Panc1 (cell line): Measurements from ENCODE around the gene B4GALT2. TPM values are rescaled to one million over a fixed set of nuclear protein-coding genes. Genes with fewer than 3 reads are reported as not detected.

Experiments
- ATAC-seq: fragments of 200-7000 bp; cut with Tn5 transposase; 2 replicates; pipeline ENCODE4 v1.9.1; 2020; ENCODE audit warnings: mild to moderate bottlenecking, moderate library complexity
- BruUV-seq: library from RNA; stranded (reverse); fragments of 400-500 nt; replicated peaks from 2 replicates; lab custom pipeline; 2021; lab: Mats Ljungman, UMichigan
- CTCF ChIA-PET: fragments of 300-600 bp; sonication (Branson Sonifier 250); formaldehyde crosslinking; loops from one replicate; lab custom pipeline; 2022; ENCODE audit warnings: antibody characterized with exemption; lab: Charles Lee
- POLR2A ChIA-PET: fragments of 300-600 bp; sonication (Branson Sonifier 250); formaldehyde crosslinking; loops from one replicate; lab custom pipeline; 2022; ENCODE audit warnings: antibody characterized with exemption; lab: Charles Lee
- DNase-seq: peaks from one replicate; pipeline ENCODE4 v3.0.0-alpha.2; 2010; ENCODE audit warnings: low read depth, low spot score
- H3K27ac ChIP-seq: 2 replicates; pipeline ENCODE4 v1.5.1; 2011; ENCODE audit warnings: mild to moderate bottlenecking, low read length, inconsistent platforms
- H3K27me3 ChIP-seq: fragments of 200-500 bp; sonication (Bioruptor generic); 2 replicates; pipeline ENCODE4 v1.6.0; 2014; ENCODE audit warnings: low read length, inconsistent platforms; ENCODE audit not compliant: control insufficient read depth, insufficient read depth
- H3K36me3 ChIP-seq: fragments of 200-500 bp; sonication (Bioruptor generic); 2 replicates; pipeline ENCODE4 v1.5.1; 2014; ENCODE audit warnings: inconsistent platforms, mild to moderate bottlenecking, low read length, moderate library complexity; ENCODE audit not compliant: control insufficient read depth, insufficient read depth
- H3K4me1 ChIP-seq: 2 replicates; pipeline ENCODE4 v1.5.1; 2011; ENCODE audit warnings: inconsistent platforms, mild to moderate bottlenecking, low read length, moderate library complexity; ENCODE audit not compliant: control insufficient read depth, insufficient read depth
- H3K4me3 ChIP-seq, 2 experiments: 2 replicates each; pipeline ENCODE4 v1.5.1; 2011 to 2012; ENCODE audit warnings: low read depth in 2 of 2, low read length in 2 of 2, mild to moderate bottlenecking in 2 of 2, inconsistent platforms in 1 of 2, moderate library complexity in 1 of 2
- H3K9me3 ChIP-seq: fragments of 200-500 bp; sonication (Bioruptor generic); 2 replicates; pipeline ENCODE4 v1.5.1; 2014; ENCODE audit warnings: low read depth, mild to moderate bottlenecking, inconsistent platforms, low read length, moderate library complexity; ENCODE audit not compliant: control insufficient read depth, insufficient read depth
- POLR2AphosphoS5 ChIP-seq: IDR thresholded peaks from 2 replicates; pipeline ENCODE4 v1.6.1; 2012; ENCODE audit warnings: mild to moderate bottlenecking, low read depth, low read length, moderate library complexity
- SIN3A ChIP-seq: IDR thresholded peaks from 2 replicates; pipeline ENCODE4 v1.6.1; 2012; ENCODE audit warnings: low read depth, mild to moderate bottlenecking, low read length, moderate library complexity, borderline replicate concordance; ENCODE audit not compliant: insufficient read depth
- TCF7L2 ChIP-seq: IDR thresholded peaks from 2 replicates; pipeline ENCODE4 v1.6.1; 2011; ENCODE audit warnings: mild to moderate bottlenecking, low read depth, low read length, inconsistent platforms
- in situ Hi-C: cut with HindIII; loops from 2 replicates; pipeline ENCODE4 v1.10.0; 2016; ENCODE audit warnings: low sequenced_read_pairs, low pct_unique_long_range_greater_than_20kb
- intact Hi-C: fragments of 100-400 bp; cut with micrococcal nuclease; formaldehyde crosslinking; loops from one replicate; pipeline ENCODE4 v1.10.0; 2022; ENCODE audit not compliant: unreplicated experiment
- total RNA-seq: library from RNA; stranded (reverse); gene quantifications from one replicate; pipeline ENCODE4 v1.2.1, GENCODE V29; 2021; ENCODE audit not compliant: unreplicated experiment
- TF ChIP-seq, protein P1 (sequence below): fragments of 450-650 bp; IDR thresholded peaks from 2 replicates; pipeline ENCODE4 v1.5.1; 2017; ENCODE audit warnings: mild to moderate bottlenecking
- TF ChIP-seq, protein P2 (sequence below), 2 experiments: IDR thresholded peaks; 2 replicates each; pipeline ENCODE4 v1.6.1; 2011 to 2012; ENCODE audit warnings: low read depth in 2 of 2, control low read depth in 1 of 2, low read length in 1 of 2, mild to moderate bottlenecking in 1 of 2, moderate library complexity in 1 of 2; ENCODE audit not compliant: insufficient read depth in 1 of 2

Gene B4GALT2
- total RNA-seq, 1 experiment from 2014 or later: 90.1 TPM

DNA sequence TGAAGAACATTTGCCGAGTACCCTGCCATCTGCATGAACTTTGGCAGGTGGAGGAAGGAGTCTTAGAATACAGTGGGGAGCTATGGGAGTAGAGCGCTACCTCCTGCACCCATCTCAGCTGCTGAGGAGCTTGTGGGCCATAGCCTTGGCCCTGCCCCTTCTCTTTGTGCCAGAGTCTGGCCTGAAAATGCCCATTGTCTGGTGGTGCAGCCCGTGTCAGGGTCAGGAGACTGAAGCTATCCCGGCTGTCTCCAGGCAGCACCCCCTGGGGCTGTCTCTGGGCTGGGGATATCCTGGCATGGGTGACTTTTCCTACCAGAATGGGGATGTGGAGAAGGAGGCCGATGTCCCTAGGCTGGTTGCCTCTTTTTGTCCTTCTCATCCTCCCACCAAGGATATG, 25.0 kb upstream of the B4GALT2 start:
- POLR2A ChIA-PET: no interaction called here
- in situ Hi-C loops (no loop called here), intact Hi-C loops (no loop called here)
- Histone ChIP-seq H3K36me3 (no peaks in the 10 kb centered on the region), H3K27me3 (no peaks in the 10 kb centered on the region), H3K4me3 (no peak overlapping the region), H3K27ac (no peak overlapping the region), H3K4me1 (no peaks in the 10 kb centered on the region), H3K9me3 (no peaks in the 10 kb centered on the region)
- CTCF ChIA-PET: interaction anchor here (0.6 kb wide), 1 partner anchor 83 kb away, joined by 3 read pairs; no protein-coding TSS in a partner anchor
- ATAC-seq: no peak
- TF ChIP-seq, protein P1, sequence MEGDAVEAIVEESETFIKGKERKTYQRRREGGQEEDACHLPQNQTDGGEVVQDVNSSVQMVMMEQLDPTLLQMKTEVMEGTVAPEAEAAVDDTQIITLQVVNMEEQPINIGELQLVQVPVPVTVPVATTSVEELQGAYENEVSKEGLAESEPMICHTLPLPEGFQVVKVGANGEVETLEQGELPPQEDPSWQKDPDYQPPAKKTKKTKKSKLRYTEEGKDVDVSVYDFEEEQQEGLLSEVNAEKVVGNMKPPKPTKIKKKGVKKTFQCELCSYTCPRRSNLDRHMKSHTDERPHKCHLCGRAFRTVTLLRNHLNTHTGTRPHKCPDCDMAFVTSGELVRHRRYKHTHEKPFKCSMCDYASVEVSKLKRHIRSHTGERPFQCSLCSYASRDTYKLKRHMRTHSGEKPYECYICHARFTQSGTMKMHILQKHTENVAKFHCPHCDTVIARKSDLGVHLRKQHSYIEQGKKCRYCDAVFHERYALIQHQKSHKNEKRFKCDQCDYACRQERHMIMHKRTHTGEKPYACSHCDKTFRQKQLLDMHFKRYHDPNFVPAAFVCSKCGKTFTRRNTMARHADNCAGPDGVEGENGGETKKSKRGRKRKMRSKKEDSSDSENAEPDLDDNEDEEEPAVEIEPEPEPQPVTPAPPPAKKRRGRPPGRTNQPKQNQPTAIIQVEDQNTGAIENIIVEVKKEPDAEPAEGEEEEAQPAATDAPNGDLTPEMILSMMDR: no peak
- no peak for TF ChIP-seq POLR2AphosphoS5
- TF ChIP-seq, protein P2, sequence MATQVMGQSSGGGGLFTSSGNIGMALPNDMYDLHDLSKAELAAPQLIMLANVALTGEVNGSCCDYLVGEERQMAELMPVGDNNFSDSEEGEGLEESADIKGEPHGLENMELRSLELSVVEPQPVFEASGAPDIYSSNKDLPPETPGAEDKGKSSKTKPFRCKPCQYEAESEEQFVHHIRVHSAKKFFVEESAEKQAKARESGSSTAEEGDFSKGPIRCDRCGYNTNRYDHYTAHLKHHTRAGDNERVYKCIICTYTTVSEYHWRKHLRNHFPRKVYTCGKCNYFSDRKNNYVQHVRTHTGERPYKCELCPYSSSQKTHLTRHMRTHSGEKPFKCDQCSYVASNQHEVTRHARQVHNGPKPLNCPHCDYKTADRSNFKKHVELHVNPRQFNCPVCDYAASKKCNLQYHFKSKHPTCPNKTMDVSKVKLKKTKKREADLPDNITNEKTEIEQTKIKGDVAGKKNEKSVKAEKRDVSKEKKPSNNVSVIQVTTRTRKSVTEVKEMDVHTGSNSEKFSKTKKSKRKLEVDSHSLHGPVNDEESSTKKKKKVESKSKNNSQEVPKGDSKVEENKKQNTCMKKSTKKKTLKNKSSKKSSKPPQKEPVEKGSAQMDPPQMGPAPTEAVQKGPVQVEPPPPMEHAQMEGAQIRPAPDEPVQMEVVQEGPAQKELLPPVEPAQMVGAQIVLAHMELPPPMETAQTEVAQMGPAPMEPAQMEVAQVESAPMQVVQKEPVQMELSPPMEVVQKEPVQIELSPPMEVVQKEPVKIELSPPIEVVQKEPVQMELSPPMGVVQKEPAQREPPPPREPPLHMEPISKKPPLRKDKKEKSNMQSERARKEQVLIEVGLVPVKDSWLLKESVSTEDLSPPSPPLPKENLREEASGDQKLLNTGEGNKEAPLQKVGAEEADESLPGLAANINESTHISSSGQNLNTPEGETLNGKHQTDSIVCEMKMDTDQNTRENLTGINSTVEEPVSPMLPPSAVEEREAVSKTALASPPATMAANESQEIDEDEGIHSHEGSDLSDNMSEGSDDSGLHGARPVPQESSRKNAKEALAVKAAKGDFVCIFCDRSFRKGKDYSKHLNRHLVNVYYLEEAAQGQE (IDR thresholded peaks at IDR 0.05; ENCODE audit: insufficient read depth in 1 of 2, low read depth in 2 of 2, low read length in 1 of 2): no peak
- TF ChIP-seq SIN3A: no peak
- TF ChIP-seq TCF7L2: no peak
- no TSS peak for BruUV-seq
- DNase-seq: no peak

DNA sequence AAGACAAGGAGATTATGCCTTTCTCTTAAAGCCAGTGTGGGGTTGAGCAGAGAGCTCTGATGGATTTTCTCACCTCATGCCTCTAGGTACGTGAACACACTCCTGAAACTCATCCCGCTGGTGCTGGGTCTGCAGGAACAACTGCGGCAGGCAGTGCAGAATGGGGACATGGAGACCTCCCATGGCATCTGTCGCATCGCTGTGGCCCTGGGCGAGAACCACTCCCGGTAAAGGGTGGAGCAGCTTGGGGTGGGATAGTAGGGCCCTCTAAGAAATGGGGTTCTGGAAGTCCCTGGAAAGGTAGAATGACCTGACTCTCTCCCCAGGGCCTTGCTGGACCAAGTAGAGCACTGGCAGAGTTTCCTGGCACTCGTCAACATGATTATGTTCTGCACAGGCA, 22.8 kb upstream of the B4GALT2 start:
- Histone ChIP-seq H3K36me3 (peaks cover 3% of the 10 kb centered on the region), H3K27ac (no peak overlapping the region), H3K9me3 (no peaks in the 10 kb centered on the region), H3K4me1 (no peaks in the 10 kb centered on the region), H3K4me3 (no peak overlapping the region), H3K27me3 (no peaks in the 10 kb centered on the region)
- in situ Hi-C loops: no loop called here
- ChIA-PET CTCF (no interaction called here), POLR2A (no interaction called here)
- no TSS peak for BruUV-seq
- TF ChIP-seq POLR2AphosphoS5: no peak
- TF ChIP-seq, protein P2 (IDR thresholded peaks at IDR 0.05; ENCODE audit: insufficient read depth in 1 of 2, low read depth in 2 of 2, low read length in 1 of 2): no peak
- TF ChIP-seq SIN3A: no peak
- TF ChIP-seq, protein P1: no peak
- no peak for TF ChIP-seq TCF7L2
- no peak for DNase-seq
- no peak for ATAC-seq
- intact Hi-C loops: no loop called here
